GM23338 (cell line): ENCODE results near the gene NAA16. TPM values are rescaled to one million over a fixed set of nuclear protein-coding genes. Genes with fewer than 3 reads are reported as not detected.

Experiments used
- ATAC-seq: fragments of 200-7000 bp; cut with Tn5 transposase; 3 replicates; pipeline ENCODE4 v1.9.1; 2020
- DNase-seq: peaks from one replicate; pipeline ENCODE4 v3.0.0-alpha.2; 2015; ENCODE audit warnings: low spot score
- H2AFZ ChIP-seq: fragments of 200-600 bp; sonication (generic); 2 replicates; pipeline ENCODE4 v1.8.0; 2016; ENCODE audit warnings: antibody characterized with exemption, mild to moderate bottlenecking, moderate library complexity
- H3F3A ChIP-seq: fragments of 200-600 bp; sonication (generic); replicated peaks from 2 replicates; pipeline ENCODE4 v1.8.0; 2017; ENCODE audit warnings: antibody characterized with exemption, mixed run types, low read depth
- H3K27ac ChIP-seq: fragments of 200-600 bp; sonication (generic); 2 replicates; pipeline ENCODE4 v1.6.1; 2016; ENCODE audit warnings: low read depth
- H3K27me3 ChIP-seq: fragments of 200-600 bp; sonication (generic); 2 replicates; pipeline ENCODE4 v1.8.0; 2016; ENCODE audit warnings: mild to moderate bottlenecking, mixed run types, moderate library complexity; ENCODE audit not compliant: insufficient read depth
- H3K36me3 ChIP-seq: fragments of 200-600 bp; sonication (generic); 2 replicates; pipeline ENCODE4 v1.8.0; 2016; ENCODE audit warnings: mild to moderate bottlenecking; ENCODE audit not compliant: insufficient read depth
- H3K4me1 ChIP-seq: fragments of 200-600 bp; sonication (generic); 2 replicates; pipeline ENCODE4 v1.8.0; 2016; ENCODE audit warnings: mild to moderate bottlenecking, moderate library complexity; ENCODE audit not compliant: insufficient read depth
- H3K4me2 ChIP-seq: fragments of 200-600 bp; sonication (generic); 2 replicates; pipeline ENCODE4 v1.7.1; 2017; ENCODE audit warnings: mixed run types
- H3K4me3 ChIP-seq: fragments of 200-600 bp; sonication (generic); 2 replicates; pipeline ENCODE4 v1.6.1; 2016; ENCODE audit warnings: mixed run types
- H3K79me2 ChIP-seq: fragments of 200-600 bp; sonication (generic); replicated peaks from 2 replicates; pipeline ENCODE4 v1.8.0; 2017; ENCODE audit warnings: mild to moderate bottlenecking; ENCODE audit not compliant: insufficient read depth
- H3K9me2 ChIP-seq: fragments of 200-600 bp; sonication (generic); 2 replicates; pipeline ENCODE4 v1.8.0; 2017; ENCODE audit not compliant: insufficient read depth
- H4K20me1 ChIP-seq: fragments of 200-600 bp; sonication (generic); replicated peaks from 2 replicates; pipeline ENCODE4 v1.8.0; 2017; ENCODE audit warnings: mild to moderate bottlenecking; ENCODE audit not compliant: insufficient read depth
- H3K27ac Mint-ChIP-seq: 2 replicates; pipeline ENCODE4 v1.8.0; 2020; ENCODE audit warnings: inconsistent platforms, mild to moderate bottlenecking, moderate library complexity, mixed read lengths
- H3K27me3 Mint-ChIP-seq: 3 replicates; pipeline ENCODE4 v1.8.0; 2022; ENCODE audit warnings: low read depth, mild to moderate bottlenecking, moderate library complexity, mixed read lengths, inconsistent platforms; ENCODE audit not compliant: insufficient read depth, poor library complexity
- H3K36me3 Mint-ChIP-seq: 3 replicates; pipeline ENCODE4 v1.8.0; 2021; ENCODE audit warnings: low read depth, mild to moderate bottlenecking, inconsistent platforms, moderate library complexity, mixed read lengths
- H3K4me1 Mint-ChIP-seq: 3 replicates; pipeline ENCODE4 v1.8.0; 2020; ENCODE audit warnings: mild to moderate bottlenecking, inconsistent platforms, mixed read lengths
- H3K4me3 Mint-ChIP-seq: 3 replicates; pipeline ENCODE4 v1.8.0; 2021; ENCODE audit warnings: moderate library complexity, mild to moderate bottlenecking, inconsistent platforms, mixed read lengths
- H3K9me3 Mint-ChIP-seq: 3 replicates; pipeline ENCODE4 v1.8.0; 2020; ENCODE audit warnings: moderate library complexity, mild to moderate bottlenecking, inconsistent platforms, mixed read lengths
- CREB1 ChIP-seq: fragments of 250-450 bp; sonication (Bioruptor Pico); IDR thresholded peaks from 2 replicates; pipeline ENCODE4 v1.5.0; 2020; ENCODE audit warnings: low read depth, mild to moderate bottlenecking, moderate library complexity
- EZH2phosphoT487 ChIP-seq: fragments of 200-600 bp; sonication (generic); IDR thresholded peaks from one replicate; pipeline ENCODE4 v1.8.1; 2018; ENCODE audit warnings: antibody characterized with exemption; ENCODE audit not compliant: unreplicated experiment
- JUNB ChIP-seq: IDR thresholded peaks from one replicate; pipeline ENCODE4 v1.6.1; 2016; ENCODE audit warnings: antibody characterized with exemption; ENCODE audit not compliant: unreplicated experiment
- NANOG ChIP-seq: IDR thresholded peaks from 2 replicates; pipeline ENCODE4 v1.6.1; 2016; ENCODE audit warnings: antibody characterized with exemption, borderline replicate concordance
- STAT1 ChIP-seq: IDR thresholded peaks from one replicate; pipeline ENCODE4 v1.6.1; 2016; ENCODE audit warnings: antibody characterized with exemption; ENCODE audit not compliant: unreplicated experiment
- ZNF114 ChIP-seq: fragments of 250-450 bp; sonication (Bioruptor Pico); IDR thresholded peaks from 2 replicates; pipeline ENCODE4 v1.5.0; 2020; ENCODE audit warnings: mild to moderate bottlenecking, moderate library complexity
- ZNF331 ChIP-seq: fragments of 250-450 bp; sonication (Bioruptor Pico); IDR thresholded peaks from 2 replicates; pipeline ENCODE4 v1.5.0; 2020; ENCODE audit warnings: low read depth, mild to moderate bottlenecking, moderate library complexity
- polyA plus RNA-seq: library from polyadenylated mRNA; unstranded; fragments of >200 nt; fragmentation: Nextera tagmentation; extraction: Ambion mirVana; gene quantifications from 2 replicates; pipeline ENCODE4 v1.2.1, GENCODE V29; 2016
- total RNA-seq: library from RNA; depleted of rRNA; stranded (reverse); fragments of >200 nt; shearing (Covaris generic); gene quantifications from 2 replicates; pipeline ENCODE4 v1.2.3, GENCODE V29; 2014
- TF ChIP-seq, protein P1 (sequence below): fragments of 250-450 bp; sonication (Bioruptor Pico); IDR thresholded peaks from 2 replicates; pipeline ENCODE4 v1.5.0; 2020; ENCODE audit warnings: mild to moderate bottlenecking, moderate library complexity
- TF ChIP-seq, protein P2 (sequence below), 2 experiments: fragments of 200-600 bp in 1 of 2; sonication (generic) in 1 of 2; conservative IDR thresholded peaks; 2 replicates each; pipeline versions ENCODE4 v1.5.1 to v1.6.1; 2016 to 2017; ENCODE audit warnings: antibody characterized with exemption in 2 of 2, low read depth in 2 of 2, mild to moderate bottlenecking in 2 of 2, moderate library complexity in 1 of 2
- TF ChIP-seq, protein P3 (sequence below): IDR thresholded peaks from 2 replicates; pipeline ENCODE4 v1.6.1; 2016; ENCODE audit warnings: antibody characterized with exemption

NAA16 gene
- total and polyA plus RNA-seq, 2 experiments from 2014 or later, result 42.3 to 51.7 TPM

DNA sequence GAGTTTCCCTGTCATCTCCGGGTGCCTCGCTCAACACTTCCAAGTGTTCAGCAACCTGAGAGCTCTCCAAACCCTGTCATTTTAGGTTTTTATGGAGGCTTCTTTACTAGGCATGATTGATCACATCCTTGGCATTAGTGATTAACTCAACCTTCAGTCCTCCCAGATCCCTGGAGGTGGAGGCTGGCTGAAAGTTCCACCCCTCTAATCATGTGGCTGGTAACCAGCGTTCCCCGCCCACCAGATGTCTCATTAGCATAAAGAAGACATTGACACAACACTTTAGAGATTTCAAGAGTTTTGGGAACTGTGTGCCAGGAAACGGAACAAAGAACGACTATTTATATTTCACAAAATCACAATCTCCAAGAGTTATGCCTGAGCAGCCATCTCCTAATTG, 75.1 kb downstream of the NAA16 start:
- no peaks in the 10 kb centered on the region for H3K79me2 ChIP-seq
- no peak overlapping the region for H3K27ac ChIP-seq
- 0 out of 2 replicates have a peak, but pooled peaks cover 4% of the 10 kb centered on the region for H3K9me2 ChIP-seq
- no peaks in the 10 kb centered on the region for H3K27me3 ChIP-seq
- Mint-ChIP-seq H3K27me3 (peaks cover 3% of the 10 kb centered on the region), H3K4me3 (no peak overlapping the region), H3K4me1 (no peaks in the 10 kb centered on the region), H3K36me3 (no peaks in the 10 kb centered on the region), H3K9me3 (no peaks in the 10 kb centered on the region), H3K27ac (no peak overlapping the region)
- H3K4me1 ChIP-seq, result no peaks in the 10 kb centered on the region
- no peak for ATAC-seq
- H3K4me3 ChIP-seq, result no peak overlapping the region
- TF ChIP-seq NANOG (no peak), JUNB (no peak), CREB1 (CRISPR knock-in tag) (no peak), STAT1 (no peak), ZNF331 (CRISPR knock-in tag) (no peak), EZH2phosphoT487 (no peak), ZNF114 (CRISPR knock-in tag) (no peak)
- TF ChIP-seq, protein P1, sequence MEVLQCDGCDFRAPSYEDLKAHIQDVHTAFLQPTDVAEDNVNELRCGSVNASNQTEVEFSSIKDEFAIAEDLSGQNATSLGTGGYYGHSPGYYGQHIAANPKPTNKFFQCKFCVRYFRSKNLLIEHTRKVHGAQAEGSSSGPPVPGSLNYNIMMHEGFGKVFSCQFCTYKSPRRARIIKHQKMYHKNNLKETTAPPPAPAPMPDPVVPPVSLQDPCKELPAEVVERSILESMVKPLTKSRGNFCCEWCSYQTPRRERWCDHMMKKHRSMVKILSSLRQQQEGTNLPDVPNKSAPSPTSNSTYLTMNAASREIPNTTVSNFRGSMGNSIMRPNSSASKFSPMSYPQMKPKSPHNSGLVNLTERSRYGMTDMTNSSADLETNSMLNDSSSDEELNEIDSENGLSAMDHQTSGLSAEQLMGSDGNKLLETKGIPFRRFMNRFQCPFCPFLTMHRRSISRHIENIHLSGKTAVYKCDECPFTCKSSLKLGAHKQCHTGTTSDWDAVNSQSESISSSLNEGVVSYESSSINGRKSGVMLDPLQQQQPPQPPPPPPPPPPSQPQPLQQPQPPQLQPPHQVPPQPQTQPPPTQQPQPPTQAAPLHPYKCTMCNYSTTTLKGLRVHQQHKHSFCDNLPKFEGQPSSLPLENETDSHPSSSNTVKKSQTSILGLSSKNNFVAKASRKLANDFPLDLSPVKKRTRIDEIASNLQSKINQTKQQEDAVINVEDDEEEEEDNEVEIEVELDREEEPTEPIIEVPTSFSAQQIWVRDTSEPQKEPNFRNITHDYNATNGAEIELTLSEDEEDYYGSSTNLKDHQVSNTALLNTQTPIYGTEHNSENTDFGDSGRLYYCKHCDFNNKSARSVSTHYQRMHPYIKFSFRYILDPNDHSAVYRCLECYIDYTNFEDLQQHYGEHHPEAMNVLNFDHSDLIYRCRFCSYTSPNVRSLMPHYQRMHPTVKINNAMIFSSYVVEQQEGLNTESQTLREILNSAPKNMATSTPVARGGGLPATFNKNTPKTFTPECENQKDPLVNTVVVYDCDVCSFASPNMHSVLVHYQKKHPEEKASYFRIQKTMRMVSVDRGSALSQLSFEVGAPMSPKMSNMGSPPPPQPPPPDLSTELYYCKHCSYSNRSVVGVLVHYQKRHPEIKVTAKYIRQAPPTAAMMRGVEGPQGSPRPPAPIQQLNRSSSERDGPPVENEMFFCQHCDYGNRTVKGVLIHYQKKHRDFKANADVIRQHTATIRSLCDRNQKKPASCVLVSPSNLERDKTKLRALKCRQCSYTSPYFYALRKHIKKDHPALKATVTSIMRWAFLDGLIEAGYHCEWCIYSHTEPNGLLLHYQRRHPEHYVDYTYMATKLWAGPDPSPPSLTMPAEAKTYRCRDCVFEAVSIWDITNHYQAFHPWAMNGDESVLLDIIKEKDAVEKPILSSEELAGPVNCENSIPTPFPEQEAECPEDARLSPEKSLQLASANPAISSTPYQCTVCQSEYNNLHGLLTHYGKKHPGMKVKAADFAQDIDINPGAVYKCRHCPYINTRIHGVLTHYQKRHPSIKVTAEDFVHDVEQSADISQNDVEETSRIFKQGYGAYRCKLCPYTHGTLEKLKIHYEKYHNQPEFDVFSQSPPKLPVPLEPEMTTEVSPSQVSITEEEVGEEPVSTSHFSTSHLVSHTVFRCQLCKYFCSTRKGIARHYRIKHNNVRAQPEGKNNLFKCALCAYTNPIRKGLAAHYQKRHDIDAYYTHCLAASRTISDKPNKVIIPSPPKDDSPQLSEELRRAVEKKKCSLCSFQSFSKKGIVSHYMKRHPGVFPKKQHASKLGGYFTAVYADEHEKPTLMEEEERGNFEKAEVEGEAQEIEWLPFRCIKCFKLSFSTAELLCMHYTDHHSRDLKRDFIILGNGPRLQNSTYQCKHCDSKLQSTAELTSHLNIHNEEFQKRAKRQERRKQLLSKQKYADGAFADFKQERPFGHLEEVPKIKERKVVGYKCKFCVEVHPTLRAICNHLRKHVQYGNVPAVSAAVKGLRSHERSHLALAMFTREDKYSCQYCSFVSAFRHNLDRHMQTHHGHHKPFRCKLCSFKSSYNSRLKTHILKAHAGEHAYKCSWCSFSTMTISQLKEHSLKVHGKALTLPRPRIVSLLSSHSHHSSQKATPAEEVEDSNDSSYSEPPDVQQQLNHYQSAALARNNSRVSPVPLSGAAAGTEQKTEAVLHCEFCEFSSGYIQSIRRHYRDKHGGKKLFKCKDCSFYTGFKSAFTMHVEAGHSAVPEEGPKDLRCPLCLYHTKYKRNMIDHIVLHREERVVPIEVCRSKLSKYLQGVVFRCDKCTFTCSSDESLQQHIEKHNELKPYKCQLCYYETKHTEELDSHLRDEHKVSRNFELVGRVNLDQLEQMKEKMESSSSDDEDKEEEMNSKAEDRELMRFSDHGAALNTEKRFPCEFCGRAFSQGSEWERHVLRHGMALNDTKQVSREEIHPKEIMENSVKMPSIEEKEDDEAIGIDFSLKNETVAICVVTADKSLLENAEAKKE (CRISPR knock-in tag), result no peak
- TF ChIP-seq, protein P2, sequence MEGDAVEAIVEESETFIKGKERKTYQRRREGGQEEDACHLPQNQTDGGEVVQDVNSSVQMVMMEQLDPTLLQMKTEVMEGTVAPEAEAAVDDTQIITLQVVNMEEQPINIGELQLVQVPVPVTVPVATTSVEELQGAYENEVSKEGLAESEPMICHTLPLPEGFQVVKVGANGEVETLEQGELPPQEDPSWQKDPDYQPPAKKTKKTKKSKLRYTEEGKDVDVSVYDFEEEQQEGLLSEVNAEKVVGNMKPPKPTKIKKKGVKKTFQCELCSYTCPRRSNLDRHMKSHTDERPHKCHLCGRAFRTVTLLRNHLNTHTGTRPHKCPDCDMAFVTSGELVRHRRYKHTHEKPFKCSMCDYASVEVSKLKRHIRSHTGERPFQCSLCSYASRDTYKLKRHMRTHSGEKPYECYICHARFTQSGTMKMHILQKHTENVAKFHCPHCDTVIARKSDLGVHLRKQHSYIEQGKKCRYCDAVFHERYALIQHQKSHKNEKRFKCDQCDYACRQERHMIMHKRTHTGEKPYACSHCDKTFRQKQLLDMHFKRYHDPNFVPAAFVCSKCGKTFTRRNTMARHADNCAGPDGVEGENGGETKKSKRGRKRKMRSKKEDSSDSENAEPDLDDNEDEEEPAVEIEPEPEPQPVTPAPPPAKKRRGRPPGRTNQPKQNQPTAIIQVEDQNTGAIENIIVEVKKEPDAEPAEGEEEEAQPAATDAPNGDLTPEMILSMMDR (conservative IDR thresholded peaks at IDR 0.05; ENCODE audit: low read depth in 2 of 2), result no peak
- TF ChIP-seq, protein P3, sequence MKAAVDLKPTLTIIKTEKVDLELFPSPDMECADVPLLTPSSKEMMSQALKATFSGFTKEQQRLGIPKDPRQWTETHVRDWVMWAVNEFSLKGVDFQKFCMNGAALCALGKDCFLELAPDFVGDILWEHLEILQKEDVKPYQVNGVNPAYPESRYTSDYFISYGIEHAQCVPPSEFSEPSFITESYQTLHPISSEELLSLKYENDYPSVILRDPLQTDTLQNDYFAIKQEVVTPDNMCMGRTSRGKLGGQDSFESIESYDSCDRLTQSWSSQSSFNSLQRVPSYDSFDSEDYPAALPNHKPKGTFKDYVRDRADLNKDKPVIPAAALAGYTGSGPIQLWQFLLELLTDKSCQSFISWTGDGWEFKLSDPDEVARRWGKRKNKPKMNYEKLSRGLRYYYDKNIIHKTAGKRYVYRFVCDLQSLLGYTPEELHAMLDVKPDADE, result no peak
- H2AFZ ChIP-seq, result no peak overlapping the region
- no peaks in the 10 kb centered on the region for H4K20me1 ChIP-seq
- H3K36me3 ChIP-seq, result no peaks in the 10 kb centered on the region
- H3F3A ChIP-seq, result no peaks in the 10 kb centered on the region
- H3K4me2 ChIP-seq, result no peak overlapping the region
- no peak for DNase-seq
